GM12878 (cell line): ENCODE measurements around the gene TEX36. TPM values are rescaled to one million over a fixed set of nuclear protein-coding genes. Genes with fewer than 3 reads are reported as not detected.

Experiments
- ATAC-seq: fragments of 200-7000 bp; cut with Tn5 transposase; 3 replicates; pipeline ENCODE4 v1.9.1; 2020; ENCODE audit warnings: mild to moderate bottlenecking, moderate library complexity
- BruUV-seq: library from RNA; stranded (reverse); fragments of 400-500 nt; replicated peaks from 2 replicates; lab custom pipeline; 2021; lab: Mats Ljungman, UMichigan
- CTCF ChIA-PET: fragments of 300-600 bp; sonication (Branson Sonifier 250); formaldehyde crosslinking; extraction: SDS; loops from one replicate; lab custom pipeline; 2021; ENCODE audit warnings: inconsistent platforms; lab: Yijun Ruan, JAX
- POLR2A ChIA-PET: fragments of 350-600 bp; formaldehyde crosslinking; extraction: SDS; loops from one replicate; lab custom pipeline; 2021; ENCODE audit warnings: inconsistent platforms; lab: Charles Lee
- RAD21 ChIA-PET: fragments of 300-600 bp; sonication (Branson Sonifier 250); formaldehyde crosslinking; loops from one replicate; lab custom pipeline; 2023; ENCODE audit warnings: antibody characterized with exemption; ENCODE audit not compliant: unreplicated experiment; lab: Charles Lee
- SMC1A ChIA-PET: fragments of 300-600 bp; sonication (Branson Sonifier 250); formaldehyde crosslinking; loops from one replicate; lab custom pipeline; 2023; ENCODE audit not compliant: unreplicated experiment, uncharacterized antibody; lab: Charles Lee
- DNase-seq: peaks from one replicate; pipeline ENCODE4 v3.0.0-alpha.2; 2011; ENCODE audit warnings: low read depth, low spot score
- FAIRE-seq: peaks from 3 replicates; lab custom pipeline; 2011; peaks lifted over from hg19 to GRCh38; lab: Jason Lieb, UNC
- H2AFZ ChIP-seq: 2 replicates; pipeline ENCODE4 v1.6.0; 2011; ENCODE audit warnings: low read depth, low read length, control low read depth; ENCODE audit not compliant: control insufficient read depth
- H3K27ac ChIP-seq: 2 replicates; pipeline ENCODE4 v1.5.1; 2011; ENCODE audit warnings: control low read depth; ENCODE audit not compliant: control insufficient read depth, insufficient read depth
- H3K27me3 ChIP-seq, 2 experiments: replicated peaks in 1 of 2; 2 replicates each; pipeline versions ENCODE4 v1.6.0 to v1.6.1; 2011; ENCODE audit warnings: low read length in 1 of 2; ENCODE audit not compliant: control insufficient read depth in 2 of 2, insufficient read depth in 2 of 2
- H3K36me3 ChIP-seq, 2 experiments: 2 replicates each; pipeline ENCODE4 v1.5.1; 2011; ENCODE audit warnings: low read length in 1 of 2; ENCODE audit not compliant: control insufficient read depth in 2 of 2, insufficient read depth in 2 of 2
- H3K4me1 ChIP-seq: 2 replicates; pipeline ENCODE4 v1.6.1; 2011; ENCODE audit warnings: mild to moderate bottlenecking, low read length, moderate library complexity, mixed read lengths; ENCODE audit not compliant: control insufficient read depth, insufficient read depth
- H3K4me2 ChIP-seq: 2 replicates; pipeline ENCODE4 v1.6.0; 2011; ENCODE audit warnings: control low read depth; ENCODE audit not compliant: control insufficient read depth, insufficient read depth
- H3K4me3 ChIP-seq: fragments of 200-600 bp; sonication (generic); 2 replicates; pipeline ENCODE4 v1.5.1; 2016
- H3K79me2 ChIP-seq: 2 replicates; pipeline ENCODE4 v1.6.0; 2011; ENCODE audit warnings: low read length; ENCODE audit not compliant: control insufficient read depth, insufficient read depth
- H3K9ac ChIP-seq: 2 replicates; pipeline ENCODE4 v1.8.0; 2011; ENCODE audit warnings: low read length, control low read depth, mixed read lengths; ENCODE audit not compliant: control insufficient read depth, insufficient read depth
- H3K9me3 ChIP-seq: replicated peaks from 3 replicates; pipeline ENCODE4 v1.5.1; 2011; ENCODE audit warnings: mild to moderate bottlenecking, low read length; ENCODE audit not compliant: control insufficient read depth, insufficient read depth
- H4K20me1 ChIP-seq: 2 replicates; pipeline ENCODE4 v1.6.0; 2011; ENCODE audit not compliant: control insufficient read depth, insufficient read depth
- CHD4 ChIP-seq: fragments of 200-600 bp; sonication (generic); IDR thresholded peaks from 2 replicates; pipeline ENCODE4 v1.6.1; 2016; ENCODE audit warnings: mild to moderate bottlenecking
- EZH2 ChIP-seq: IDR thresholded peaks from 2 replicates; pipeline ENCODE4 v1.6.1; 2012; ENCODE audit warnings: low read depth, mild to moderate bottlenecking, control low read depth, inconsistent platforms, low read length, borderline replicate concordance; ENCODE audit not compliant: control insufficient read depth
- FOS ChIP-seq: IDR thresholded peaks from 3 replicates; pipeline ENCODE4 v1.6.1; 2011; ENCODE audit warnings: borderline replicate concordance; ENCODE audit not compliant: insufficient read length; ENCODE audit errors: extremely low read depth
- FOXK2 ChIP-seq: fragments of 450-650 bp; IDR thresholded peaks from 2 replicates; pipeline ENCODE4 v1.6.1; 2017; ENCODE audit warnings: mild to moderate bottlenecking, moderate library complexity
- MEF2A ChIP-seq: IDR thresholded peaks from 2 replicates; pipeline ENCODE4 v1.6.1; 2011; ENCODE audit warnings: low read depth, mild to moderate bottlenecking, low read length, moderate library complexity; ENCODE audit not compliant: insufficient read depth
- PAX5 ChIP-seq: IDR thresholded peaks from 2 replicates; pipeline ENCODE4 v1.6.1; 2011; ENCODE audit warnings: low read depth, low read length, borderline replicate concordance
- PML ChIP-seq: IDR thresholded peaks from 2 replicates; pipeline ENCODE4 v1.6.1; 2012; ENCODE audit warnings: low read length, inconsistent platforms
- SMARCA5 ChIP-seq: fragments of 450-650 bp; IDR thresholded peaks from 2 replicates; pipeline ENCODE4 v1.6.1; 2017; ENCODE audit warnings: mild to moderate bottlenecking
- STAT1 ChIP-seq: fragments of 450-650 bp; conservative IDR thresholded peaks from 2 replicates; pipeline ENCODE4 v1.6.1; 2014; ENCODE audit warnings: antibody characterized with exemption, mild to moderate bottlenecking
- ZNF207 ChIP-seq: fragments of 450-650 bp; IDR thresholded peaks from 2 replicates; pipeline ENCODE4 v1.6.1; 2014; ENCODE audit warnings: antibody characterized with exemption, mild to moderate bottlenecking, borderline replicate concordance
- WGBS: methylation state at CpG from one replicate; pipeline ENCODE4 v1.1.6; 2016; ENCODE audit warnings: low lambda C conversion rate; ENCODE audit not compliant: insufficient replicate concordance, insufficient coverage; ENCODE audit errors: missing lambda C conversion rate; 5-methylcytosine and 5-hydroxymethylcytosine counted together
- in situ Hi-C: fragments of 300-500 bp; cut with MboI; formaldehyde crosslinking; loops from 9 replicates; pipeline ENCODE4 v1.14.3; 2018; ENCODE audit warnings: mixed read lengths
- intact Hi-C: fragments of 100-400 bp; cut with micrococcal nuclease; formaldehyde crosslinking; loops from one replicate; pipeline ENCODE4 v1.14.2; 2022; ENCODE audit not compliant: unreplicated experiment
- polyA plus RNA-seq, 11 experiments: library from polyadenylated mRNA; depleted of rRNA in 4 of 11; unstranded in 6 of 11; stranded (reverse) in 5 of 11; fragments of >200 nt; fragmentation: Nextera tagmentation in 4 of 11; fragmentation: Illumina TruSeq in 1 of 11; extraction: Ambion mirVana in 4 of 11; extraction: Trizol in 1 of 11; gene quantifications; 1 replicate in 1 of 11; 2 replicates in 10 of 11; pipeline versions ENCODE4 v1.2.1 to v1.2.3, GENCODE V29; 2011 to 2016; ENCODE audit warnings: inconsistent platforms in 2 of 11, missing spikeins in 2 of 11, low read depth in 1 of 11
- total RNA-seq, 4 experiments: library from RNA; depleted of rRNA in 3 of 4; stranded (reverse); fragments of >200 nt in 3 of 4; fragmentation: Illumina TruSeq in 1 of 4; extraction: Trizol in 1 of 4; gene quantifications; 2 replicates each; pipeline versions ENCODE4 v1.2.1 to v1.2.3, GENCODE V29; 2013 to 2021
- TF ChIP-seq, protein P1 (sequence below): fragments of 450-650 bp; IDR thresholded peaks from 2 replicates; pipeline ENCODE4 v1.6.1; 2014; ENCODE audit warnings: mild to moderate bottlenecking
- TF ChIP-seq, protein P2 (sequence below): fragments of 450-650 bp; IDR thresholded peaks from 2 replicates; pipeline ENCODE4 v1.6.1; 2018; ENCODE audit warnings: mild to moderate bottlenecking, low read depth, moderate library complexity; ENCODE audit not compliant: partially characterized antibody

The TEX36 gene
- total and polyA plus RNA-seq, 10 of the 15 experiments (the other 5 are each of a cell fraction or from before 2014, with no cell fraction given), result not detected

DNA sequence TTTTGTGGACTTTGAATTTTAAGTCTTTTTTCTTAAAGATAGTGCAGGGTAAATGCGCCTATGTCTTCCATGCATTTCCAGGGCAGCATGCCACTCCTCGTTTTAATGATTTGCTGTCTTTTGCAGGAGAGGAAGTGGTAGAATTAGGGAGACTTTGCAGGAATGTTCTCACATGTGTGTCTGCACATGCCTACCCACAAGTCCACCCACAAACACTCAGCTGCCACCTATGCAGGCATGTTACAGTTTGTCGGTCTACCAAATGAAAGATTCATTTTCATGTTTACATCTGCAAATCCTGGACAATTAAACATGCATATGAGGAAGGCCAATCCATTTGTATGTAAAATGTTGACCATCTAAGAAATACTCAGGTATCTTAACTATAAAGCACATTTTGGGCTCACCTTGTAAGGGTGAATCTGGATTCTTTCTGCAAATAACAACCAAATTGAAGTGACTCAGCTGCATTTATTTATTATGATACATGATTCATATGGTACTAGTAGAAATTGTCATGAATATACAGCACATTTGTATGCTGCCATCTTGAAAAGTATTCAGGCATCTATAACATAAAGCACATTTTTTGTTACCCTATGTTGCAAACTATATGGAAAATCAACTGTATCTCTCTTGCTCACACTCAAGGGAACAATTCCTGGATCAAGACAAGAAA, 4.7 kb upstream of the TEX36 start:
- no peaks in the 10 kb centered on the region for H3K79me2 ChIP-seq
- no peaks in the 10 kb centered on the region for H3K36me3 ChIP-seq
- H4K20me1 ChIP-seq, result no peaks in the 10 kb centered on the region
- ChIA-PET CTCF (no interaction called here), SMC1A (no interaction called here), POLR2A (interaction anchor here (0.6 to 0.7 kb wide), 2 partner anchors 13 to 336 kb away, joined by 3 to 9 read pairs; no protein-coding TSS in a partner anchor), RAD21 (no interaction called here)
- no peak overlapping the region for H3K9ac ChIP-seq
- WGBS, result 61% methylated on average over 3 of the region's 3 CpGs
- H3K27me3 ChIP-seq, result peaks cover 0 to 2% of the 10 kb centered on the region in 2 experiments; a peak in 2 of 4 replicates
- H3K4me2 ChIP-seq, result no peak overlapping the region
- in situ Hi-C loops, result no loop called here
- TF ChIP-seq SMARCA5 (no peak), FOXK2 (no peak), PML (no peak), EZH2 (no peak)
- TF ChIP-seq, protein P1, sequence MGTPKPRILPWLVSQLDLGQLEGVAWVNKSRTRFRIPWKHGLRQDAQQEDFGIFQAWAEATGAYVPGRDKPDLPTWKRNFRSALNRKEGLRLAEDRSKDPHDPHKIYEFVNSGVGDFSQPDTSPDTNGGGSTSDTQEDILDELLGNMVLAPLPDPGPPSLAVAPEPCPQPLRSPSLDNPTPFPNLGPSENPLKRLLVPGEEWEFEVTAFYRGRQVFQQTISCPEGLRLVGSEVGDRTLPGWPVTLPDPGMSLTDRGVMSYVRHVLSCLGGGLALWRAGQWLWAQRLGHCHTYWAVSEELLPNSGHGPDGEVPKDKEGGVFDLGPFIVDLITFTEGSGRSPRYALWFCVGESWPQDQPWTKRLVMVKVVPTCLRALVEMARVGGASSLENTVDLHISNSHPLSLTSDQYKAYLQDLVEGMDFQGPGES, result no peak
- H3K4me1 ChIP-seq, result no peaks in the 10 kb centered on the region
- no peak overlapping the region for H2AFZ ChIP-seq
- no peak for FAIRE-seq
- no peak overlapping the region for H3K27ac ChIP-seq
- no TSS peak for BruUV-seq
- no peak for ATAC-seq
- intact Hi-C loops, result no loop called here
- no peak for DNase-seq
- no peak overlapping the region for H3K4me3 ChIP-seq
- no peaks in the 10 kb centered on the region for H3K9me3 ChIP-seq

DNA sequence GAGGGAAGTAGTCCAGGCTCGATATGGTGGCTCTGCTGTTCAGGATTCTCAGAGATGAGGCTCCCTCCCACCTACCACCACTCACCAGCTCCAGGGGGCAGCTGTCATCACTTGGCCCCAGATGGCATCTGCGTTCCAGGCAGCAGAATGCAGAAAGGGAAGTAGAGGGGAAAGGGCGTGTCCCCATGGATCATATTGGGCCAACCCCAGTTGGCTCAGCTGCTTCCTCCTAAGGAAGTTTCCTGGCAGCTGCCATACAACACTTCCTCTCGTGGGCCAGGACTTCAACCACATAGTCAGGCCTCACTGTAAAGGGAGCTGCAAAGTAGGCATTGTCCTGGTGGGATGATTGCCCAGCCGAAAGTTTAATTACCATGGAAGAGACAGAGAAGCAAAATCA, 1.6 kb upstream of the TEX36 start:
- Histone ChIP-seq H3K4me1 (no peaks in the 10 kb centered on the region), H3K36me3 (no peaks in the 10 kb centered on the region), H3K4me3 (no peak overlapping the region), H2AFZ (no peak overlapping the region), H3K4me2 (no peak overlapping the region), H4K20me1 (no peaks in the 10 kb centered on the region), H3K79me2 (no peaks in the 10 kb centered on the region), H3K27me3 (peaks cover 0 to 2% of the 10 kb centered on the region in 2 experiments; a peak in 2 of 4 replicates), H3K9me3 (no peaks in the 10 kb centered on the region), H3K27ac (no peak overlapping the region), H3K9ac (no peak overlapping the region)
- TF ChIP-seq STAT1 (no peak), ZNF207 (no peak), PAX5 (no peak), FOS (no peak), CHD4 (no peak), MEF2A (no peak)
- TF ChIP-seq, protein P2, sequence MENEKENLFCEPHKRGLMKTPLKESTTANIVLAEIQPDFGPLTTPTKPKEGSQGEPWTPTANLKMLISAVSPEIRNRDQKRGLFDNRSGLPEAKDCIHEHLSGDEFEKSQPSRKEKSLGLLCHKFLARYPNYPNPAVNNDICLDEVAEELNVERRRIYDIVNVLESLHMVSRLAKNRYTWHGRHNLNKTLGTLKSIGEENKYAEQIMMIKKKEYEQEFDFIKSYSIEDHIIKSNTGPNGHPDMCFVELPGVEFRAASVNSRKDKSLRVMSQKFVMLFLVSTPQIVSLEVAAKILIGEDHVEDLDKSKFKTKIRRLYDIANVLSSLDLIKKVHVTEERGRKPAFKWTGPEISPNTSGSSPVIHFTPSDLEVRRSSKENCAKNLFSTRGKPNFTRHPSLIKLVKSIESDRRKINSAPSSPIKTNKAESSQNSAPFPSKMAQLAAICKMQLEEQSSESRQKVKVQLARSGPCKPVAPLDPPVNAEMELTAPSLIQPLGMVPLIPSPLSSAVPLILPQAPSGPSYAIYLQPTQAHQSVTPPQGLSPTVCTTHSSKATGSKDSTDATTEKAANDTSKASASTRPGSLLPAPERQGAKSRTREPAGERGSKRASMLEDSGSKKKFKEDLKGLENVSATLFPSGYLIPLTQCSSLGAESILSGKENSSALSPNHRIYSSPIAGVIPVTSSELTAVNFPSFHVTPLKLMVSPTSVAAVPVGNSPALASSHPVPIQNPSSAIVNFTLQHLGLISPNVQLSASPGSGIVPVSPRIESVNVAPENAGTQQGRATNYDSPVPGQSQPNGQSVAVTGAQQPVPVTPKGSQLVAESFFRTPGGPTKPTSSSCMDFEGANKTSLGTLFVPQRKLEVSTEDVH, result no peak
- ChIA-PET CTCF (no interaction called here), RAD21 (no interaction called here), POLR2A (no interaction called here), SMC1A (no interaction called here)
- intact Hi-C loops (no loop called here), in situ Hi-C loops (no loop called here)
- no peak for ATAC-seq
- no peak for FAIRE-seq
- DNase-seq, result no peak
- BruUV-seq, result no TSS peak
- 11% methylated on average over 5 of the region's 5 CpGs for WGBS
